NCI-H2196 (cell line): Measurements from ENCODE around the gene MYO7B.

Source experiments
- DNase-seq: peaks from one replicate; lab custom pipeline; 2025; ENCODE audit not compliant: unreplicated experiment; lab: John Stamatoyannopoulos, UW

MYO7B gene

DNA sequence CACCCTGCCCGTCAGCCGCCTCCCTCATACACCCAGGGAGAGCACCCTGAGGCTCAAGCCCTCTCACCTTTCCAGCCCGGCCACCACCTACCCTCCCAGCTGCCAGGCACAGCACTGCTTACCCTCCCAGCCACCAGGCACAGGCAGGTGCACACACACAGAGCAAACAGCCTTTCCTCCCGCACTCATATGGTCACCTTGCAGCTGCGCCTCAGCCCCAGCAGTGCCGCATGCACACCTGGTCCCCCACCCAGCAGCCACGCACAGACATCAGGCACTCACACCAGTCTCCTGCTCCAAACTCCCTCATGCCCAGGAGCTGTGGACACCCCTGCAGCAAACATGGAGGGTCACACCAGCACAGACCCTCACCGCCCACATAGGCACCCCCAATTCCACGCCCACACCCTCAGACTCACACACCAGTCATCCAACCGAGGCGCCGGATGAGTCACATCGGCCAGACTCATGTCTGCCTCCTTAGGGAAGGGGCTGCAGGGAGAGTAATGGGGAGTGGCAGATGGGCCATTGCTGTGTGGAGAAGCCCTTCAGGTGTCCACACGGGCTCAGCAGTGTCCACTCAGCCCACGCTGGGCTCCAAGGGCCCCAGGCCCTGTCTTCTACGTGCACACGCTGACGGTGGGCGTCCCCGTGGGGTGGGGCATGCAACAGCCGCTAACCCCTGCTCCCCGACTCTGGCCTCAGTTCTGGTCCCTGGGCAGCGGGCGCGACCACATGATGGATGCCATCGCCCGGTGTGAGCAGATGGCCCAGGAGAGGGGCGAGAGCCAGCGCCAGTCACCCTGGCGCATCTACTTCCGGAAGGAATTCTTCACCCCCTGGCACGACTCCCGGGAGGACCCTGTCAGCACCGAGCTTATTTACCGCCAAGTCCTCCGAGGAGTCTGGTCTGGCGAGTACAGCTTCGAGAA is 88.2 kb downstream of the MYO7B start:
- peak; percentile 8 for DNase-seq

DNA sequence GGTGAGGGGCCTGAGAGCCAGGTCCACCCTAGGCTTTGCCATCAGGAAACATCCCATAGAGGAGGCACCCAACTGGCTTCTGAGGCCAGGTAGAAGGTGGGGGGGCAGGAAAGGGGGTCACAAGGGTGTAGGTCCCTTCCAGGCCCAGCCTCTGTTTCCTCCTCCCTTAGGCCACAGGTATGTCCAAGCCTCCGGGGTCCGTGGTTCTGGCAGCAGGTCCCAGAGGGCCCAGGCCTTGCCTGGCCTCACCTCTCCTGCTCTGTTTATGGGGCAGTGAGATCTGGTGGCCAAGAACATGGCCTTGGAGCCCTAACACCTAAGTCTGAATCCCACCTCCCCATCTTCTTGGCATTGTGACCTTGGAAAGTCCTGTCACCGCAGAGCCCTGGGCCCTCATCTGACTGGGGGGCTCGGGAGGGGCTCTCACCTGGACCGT is 88.9 kb downstream of the MYO7B start:
- DNase-seq: no peak

GRCh38 chr2:127624756-127625571 is 89.5 kb downstream of the MYO7B start:
- no peak for DNase-seq

GRCh38 chr2:127625572-127625951 is 90.1 kb downstream of the MYO7B start:
- no peak for DNase-seq

GRCh38 chr2:127626175-127626574 is 90.7 kb downstream of the MYO7B start:
- DNase-seq: no peak

DNA sequence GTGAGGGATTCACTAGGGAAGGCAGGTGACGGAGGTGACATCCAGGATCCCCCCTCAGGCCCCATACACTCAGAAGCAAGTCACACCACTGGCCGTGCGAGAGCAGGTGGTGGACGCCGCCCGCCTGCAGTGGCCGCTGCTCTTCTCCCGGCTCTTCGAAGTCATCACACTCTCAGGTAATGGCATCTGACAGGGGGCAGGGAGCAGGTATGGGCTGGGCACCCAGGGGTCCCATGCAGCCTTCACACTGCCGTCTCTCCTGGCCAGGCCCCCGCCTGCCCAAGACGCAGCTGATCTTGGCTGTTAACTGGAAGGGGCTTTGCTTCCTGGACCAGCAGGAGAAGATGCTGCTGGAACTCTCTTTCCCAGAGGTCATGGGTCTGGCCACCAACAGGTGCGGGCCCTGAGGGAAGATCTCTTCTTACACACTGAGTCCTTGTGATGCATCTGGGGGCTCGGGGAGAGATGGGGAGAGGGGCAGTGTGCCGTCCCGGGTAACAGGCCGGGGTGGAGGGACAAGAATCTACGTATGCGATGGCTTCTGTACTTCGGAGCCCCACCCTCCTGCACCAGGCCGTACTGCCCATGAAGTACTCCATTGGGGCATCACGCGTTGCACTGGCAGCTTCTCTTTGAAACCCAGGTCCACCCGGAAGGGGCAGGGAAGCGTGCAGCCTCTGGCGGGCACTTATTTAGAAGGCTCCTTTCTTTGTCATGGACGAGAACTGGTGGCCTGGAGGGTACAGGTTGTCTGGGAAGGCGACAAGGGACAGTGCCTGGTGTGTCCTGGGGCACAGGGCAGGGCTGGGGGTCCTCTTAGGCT is 91.6 kb downstream of the MYO7B start:
- no peak for DNase-seq

DNA sequence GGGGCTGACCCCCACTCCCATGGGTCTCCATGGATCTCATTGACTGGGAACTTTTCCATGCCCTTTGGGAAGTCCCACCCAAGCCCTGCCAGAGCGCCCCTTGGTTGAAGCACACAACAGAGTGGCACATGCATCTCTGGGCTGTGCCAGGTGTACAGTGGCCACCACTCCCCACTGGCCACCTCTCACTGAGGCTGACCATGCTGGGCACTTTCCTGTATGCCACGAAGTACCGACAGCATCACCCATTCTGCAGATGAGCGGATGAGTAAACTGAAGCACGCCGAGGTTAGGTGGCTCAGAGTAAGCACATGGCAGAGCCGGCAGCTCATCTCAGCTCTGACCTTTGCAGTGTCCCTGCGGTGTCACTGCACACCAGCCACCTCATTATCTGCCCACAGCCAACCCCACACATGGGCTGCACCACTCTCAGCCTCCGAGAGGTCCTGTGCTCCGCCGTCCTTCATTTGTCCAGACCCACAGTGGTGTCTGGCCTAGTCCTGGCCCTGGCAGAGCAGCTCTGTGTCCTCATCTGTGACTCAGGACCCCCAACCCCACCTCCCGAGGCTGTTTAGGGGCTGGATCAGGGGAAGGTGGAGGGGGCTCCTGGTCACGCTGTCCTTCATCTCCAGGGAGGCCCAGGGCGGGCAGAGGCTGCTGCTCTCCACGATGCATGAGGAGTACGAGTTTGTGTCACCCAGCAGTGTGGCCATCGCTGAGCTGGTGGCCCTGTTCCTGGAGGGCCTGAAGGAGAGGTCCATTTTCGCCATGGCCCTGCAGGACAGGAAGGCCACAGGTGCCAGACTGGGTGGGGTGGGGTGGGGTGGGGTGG is 92.5 kb downstream of the MYO7B start:
- DNase-seq: no peak

DNA sequence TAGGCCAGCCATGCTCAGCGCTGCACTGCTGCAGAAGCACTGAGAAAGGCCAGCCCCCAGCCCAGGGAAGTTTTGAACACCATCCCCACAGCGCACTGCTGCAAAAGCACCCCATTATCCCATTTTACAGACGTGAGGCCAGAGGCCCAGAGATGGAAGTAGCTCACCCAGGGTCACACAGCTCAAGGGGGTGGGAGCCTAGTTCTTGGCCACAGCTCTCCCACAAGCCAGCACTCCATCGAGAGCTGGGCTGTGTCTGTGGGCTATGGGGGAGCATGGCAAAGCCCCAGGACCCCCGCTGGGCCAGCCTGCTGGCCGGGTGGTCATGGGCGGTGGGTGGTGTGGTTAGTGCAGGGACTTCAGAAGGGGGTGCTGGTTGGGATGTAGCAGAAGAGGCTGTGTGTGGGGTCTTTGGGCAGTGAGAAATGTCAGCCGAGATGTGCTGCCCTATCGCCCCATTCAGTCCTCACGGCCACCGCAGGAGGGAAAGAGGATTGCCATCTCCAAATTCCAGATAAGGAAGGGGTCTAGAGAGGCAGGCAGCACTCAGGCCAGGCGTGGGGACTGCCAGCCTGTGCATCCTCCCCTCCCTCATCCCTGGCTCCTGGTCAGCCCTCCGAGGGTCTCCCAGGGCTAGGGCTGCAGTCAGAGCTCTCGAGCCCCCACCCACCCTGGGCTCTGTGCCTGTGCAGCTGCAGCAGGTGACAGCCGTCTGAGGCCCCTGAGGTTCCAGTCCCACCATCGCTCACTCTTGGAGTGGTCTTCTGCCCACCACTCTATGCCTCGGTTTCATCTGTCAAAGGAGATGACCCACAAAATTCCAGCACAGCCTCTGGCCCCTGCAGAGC is 93.5 kb downstream of the MYO7B start:
- no peak for DNase-seq

DNA sequence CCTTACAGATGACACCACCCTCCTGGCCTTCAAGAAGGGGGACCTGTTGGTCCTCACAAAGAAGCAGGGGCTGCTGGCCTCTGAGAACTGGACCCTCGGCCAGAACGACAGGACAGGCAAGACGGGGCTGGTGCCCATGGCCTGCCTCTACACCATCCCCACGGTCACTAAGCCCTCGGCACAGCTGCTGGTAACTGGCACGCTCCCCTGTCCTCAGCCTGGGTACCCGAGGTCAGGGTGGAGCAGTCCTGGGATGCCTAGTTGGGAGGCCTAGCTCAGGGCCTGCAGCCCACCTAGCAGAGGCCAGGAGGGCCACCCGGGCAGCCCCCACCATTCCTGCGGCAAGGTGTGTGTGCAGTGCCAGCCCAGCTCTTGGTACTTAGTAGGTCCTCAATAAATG is 94.2 kb downstream of the MYO7B start:
- DNase-seq: no peak

DNA sequence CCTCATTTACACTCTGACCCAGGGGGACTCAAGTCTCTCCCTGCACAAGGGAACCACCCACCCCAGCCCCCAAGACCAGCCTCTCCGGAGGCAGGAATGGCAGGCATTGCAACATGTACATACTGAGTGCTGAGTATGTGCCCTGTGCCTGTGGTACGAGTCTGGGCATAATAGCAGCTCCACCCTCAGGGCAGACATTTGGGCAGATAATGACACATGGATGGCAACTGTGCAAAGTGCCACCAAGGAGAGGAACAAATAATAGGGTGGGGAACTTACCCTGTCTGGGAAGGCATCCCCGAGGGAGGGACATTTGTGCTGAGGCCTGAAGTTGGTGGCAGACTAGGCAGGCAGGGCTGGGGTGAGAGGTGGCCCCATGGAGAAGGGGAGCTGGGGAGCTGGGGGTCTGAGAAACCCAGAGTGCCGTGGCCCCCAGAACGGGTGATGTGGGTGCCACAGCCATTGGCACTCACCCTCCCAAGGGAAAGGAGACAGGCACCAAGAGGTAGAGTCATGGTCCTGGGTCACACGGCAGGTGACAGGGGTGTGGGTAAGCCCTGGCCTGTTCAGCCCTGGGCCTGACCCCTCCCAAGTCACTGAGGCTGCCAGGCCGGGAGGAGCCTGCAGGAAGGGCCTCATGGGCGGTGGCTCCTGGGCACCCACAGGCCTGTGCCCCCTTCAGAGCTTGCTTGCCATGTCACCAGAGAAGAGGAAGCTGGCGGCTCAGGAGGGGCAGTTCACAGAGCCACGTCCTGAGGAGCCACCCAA is 94.8 kb downstream of the MYO7B start:
- no peak for DNase-seq

DNA sequence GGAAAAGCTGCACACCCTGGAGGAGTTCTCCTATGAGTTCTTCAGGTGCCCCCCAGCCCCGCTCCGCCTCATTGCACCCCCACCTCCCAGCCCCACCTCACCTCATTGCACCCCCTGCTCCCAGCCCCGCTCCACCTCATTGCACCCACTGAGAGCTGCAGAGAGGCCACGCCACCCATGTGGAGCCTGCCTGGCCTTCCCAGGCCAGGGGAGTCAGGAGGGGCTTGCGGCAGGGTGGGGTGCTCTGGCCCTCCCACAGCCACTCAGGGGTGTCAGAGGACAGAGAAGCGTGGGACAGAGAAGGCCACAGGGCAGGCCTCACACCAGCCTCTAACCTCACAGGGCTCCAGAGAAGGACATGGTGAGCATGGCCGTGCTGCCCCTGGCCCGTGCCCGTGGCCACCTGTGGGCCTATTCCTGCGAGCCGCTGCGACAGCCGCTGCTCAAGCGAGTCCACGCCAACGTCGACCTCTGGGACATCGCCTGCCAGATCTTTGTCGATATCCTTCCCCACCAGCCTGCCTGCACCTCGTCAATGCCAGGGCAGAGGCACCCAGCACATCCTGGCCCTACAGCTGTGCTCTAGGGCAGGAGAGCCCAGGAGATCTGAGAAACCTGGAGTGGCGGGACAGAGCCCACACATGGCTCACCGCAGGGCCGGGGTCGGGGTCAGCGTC is 95.5 kb downstream of the MYO7B start:
- DNase-seq: no peak

GRCh38 chr2:127631541-127631996 is 96.1 kb downstream of the MYO7B start:
- DNase-seq: no peak

GRCh38 chr2:127631997-127632581 is 96.6 kb downstream of the MYO7B start:
- no peak for DNase-seq

- no peak for DNase-seq
Observed at GRCh38 chr2:127632592-127633489, 97.4 kb downstream of the MYO7B start.

DNA sequence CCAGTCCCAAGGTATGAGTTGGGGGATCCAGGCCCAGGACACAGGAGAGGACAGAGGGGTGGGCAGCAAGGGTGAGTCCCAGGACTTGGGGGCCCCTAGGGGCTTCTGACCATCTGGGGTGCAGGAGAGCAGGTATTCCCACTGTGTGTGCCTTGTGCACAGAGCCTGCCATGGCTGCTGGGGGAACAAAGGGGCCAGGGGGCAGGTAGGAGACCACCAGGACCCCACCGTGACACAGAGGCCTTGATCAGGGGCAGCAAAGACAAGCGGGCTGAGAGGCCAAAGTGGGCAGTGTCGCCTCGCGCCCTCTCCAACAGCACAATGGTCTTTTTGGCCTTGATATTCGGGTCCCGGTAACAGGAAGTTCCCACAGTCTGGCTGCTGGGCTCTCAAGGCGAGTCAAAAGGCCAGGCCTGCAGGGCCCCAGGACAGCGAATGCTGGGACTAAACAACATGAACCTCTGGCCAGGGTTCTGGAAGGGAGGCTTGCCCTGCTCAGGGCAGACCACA is 98.1 kb downstream of the MYO7B start:
- no peak for DNase-seq

DNA sequence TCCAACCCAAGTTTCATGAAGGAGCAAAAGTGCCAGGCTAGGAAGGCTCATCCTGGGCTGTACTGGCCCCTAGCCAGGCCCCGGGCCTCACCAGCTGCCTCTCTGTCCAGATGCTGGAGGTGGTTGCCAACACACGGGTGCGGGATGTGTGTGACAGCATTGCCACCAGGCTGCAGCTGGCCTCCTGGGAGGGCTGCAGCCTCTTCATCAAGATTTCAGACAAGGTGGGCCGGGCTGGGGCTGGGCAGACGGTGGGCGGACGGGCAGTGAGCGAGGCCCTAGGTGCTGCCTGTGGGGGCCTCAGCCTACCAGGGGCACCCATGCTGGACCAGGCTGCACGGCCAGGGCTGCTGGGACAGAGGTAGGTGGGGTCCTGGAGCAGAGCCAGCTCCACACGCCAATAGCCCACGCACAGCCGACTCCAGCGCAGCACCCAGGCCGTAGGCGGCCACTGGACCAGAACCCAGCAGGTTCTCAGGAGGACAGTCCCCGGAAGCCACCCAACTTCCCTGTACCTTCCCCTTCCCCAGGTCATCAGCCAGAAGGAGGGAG is 98.7 kb downstream of the MYO7B start:
- DNase-seq: peak; percentile 37
